Endometrium (tissue), 2 donors: ENCODE data around the gene SCP2.

Experiments
- FAIRE-seq: peaks from 2 replicates; lab custom pipeline; 2012; peaks lifted over from hg19 to GRCh38; lab: Jason Lieb, UNC
- donor health status: control.
- donor health status: control.

SCP2 gene

DNA sequence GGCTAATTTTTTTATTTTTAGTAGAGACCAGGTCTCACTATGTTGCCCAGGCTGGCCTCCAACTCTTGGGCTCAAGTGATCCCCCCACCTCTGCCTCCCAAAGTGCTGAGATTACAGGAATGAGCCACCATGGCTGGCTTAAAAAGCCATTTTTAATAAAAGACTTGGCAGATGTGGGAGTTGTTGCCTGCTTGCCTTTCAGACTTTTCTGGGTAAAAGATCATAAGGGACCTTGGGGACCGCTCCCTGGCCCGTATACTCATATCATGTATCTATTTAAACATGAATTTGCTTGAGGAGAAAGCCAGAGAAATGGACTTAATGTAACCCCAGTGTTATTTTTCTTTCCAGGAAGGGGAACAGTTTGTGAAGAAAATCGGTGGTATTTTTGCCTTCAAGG, 111.5 kb downstream of the SCP2 start:
- no peak for FAIRE-seq

DNA sequence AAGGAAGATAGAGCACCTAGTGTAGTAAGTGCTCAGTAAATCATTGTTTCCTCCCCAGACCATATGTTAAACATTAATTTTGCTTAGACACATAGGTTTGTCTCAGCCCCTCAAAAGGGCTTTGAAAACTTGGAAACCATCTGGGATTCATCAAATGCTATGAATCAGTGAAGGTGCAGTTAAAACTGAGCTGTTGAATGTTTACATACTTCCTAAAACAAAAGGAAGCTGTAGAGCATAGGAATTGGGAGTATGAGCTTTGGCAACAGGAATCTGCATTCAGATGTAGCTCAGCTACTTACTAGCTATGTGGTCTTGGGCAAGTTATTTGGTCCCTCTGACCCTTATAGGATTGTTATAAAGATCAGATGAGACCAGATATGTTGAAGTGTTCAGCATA, 116.2 kb downstream of the SCP2 start:
- FAIRE-seq, result peak; percentile 93

- no peak for FAIRE-seq
Measured at GRCh38 chr1:53044926-53045325, 117.8 kb downstream of the SCP2 start.

- no peak for FAIRE-seq
Measured at GRCh38 chr1:53046930-53047329, 119.9 kb downstream of the SCP2 start.

DNA sequence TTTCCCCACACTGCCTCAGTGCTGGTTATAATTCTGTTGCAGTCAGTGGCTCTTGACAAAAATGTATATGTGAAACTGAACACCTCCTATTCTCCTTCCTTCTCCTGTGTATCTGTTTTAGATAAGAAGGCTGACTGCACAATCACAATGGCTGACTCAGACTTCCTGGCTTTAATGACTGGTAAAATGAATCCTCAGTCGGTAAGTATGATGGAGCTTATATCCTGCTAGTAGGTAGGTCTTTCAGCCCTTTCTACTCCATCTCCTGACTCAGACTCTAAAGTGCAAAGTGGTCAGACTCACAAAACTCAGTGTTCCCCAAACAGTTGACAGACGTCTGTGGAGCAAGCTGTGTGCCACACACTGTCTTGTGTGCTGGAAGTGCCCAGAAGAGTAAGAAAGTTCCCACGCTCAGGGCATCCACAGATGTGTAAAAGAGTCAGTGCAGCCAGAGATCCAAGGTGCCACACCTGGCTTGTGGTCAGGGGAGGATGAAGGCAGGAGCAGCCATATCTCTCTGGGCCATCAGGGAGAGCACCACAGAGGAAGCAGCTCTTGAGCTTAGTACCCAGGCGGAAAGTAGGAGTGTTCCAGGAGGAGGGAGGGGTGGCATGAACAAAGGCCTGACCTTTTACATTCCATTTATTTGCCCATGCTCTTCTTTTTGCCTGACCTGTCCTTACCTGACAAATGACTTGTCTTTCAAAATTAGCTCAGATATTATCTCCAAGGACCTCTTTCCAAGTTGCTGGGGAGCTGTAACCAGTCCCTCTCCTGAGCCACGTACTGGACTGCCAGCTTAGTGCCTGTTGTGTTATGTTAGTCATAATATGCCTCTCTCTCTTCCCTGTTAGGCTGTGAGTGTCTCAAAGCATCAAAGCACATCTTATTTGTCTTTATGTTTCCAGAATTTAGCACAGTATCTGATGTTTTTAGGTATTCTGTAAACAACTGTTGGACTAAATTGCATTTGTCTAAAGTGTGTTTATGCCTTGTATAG, 121.0 kb downstream of the SCP2 start:
- no peak for FAIRE-seq

GRCh38 chr1:53048960-53049573, 122.0 kb downstream of the SCP2 start:
- FAIRE-seq, result no peak

GRCh38 chr1:53049574-53049967, 122.5 kb downstream of the SCP2 start:
- no peak for FAIRE-seq

DNA sequence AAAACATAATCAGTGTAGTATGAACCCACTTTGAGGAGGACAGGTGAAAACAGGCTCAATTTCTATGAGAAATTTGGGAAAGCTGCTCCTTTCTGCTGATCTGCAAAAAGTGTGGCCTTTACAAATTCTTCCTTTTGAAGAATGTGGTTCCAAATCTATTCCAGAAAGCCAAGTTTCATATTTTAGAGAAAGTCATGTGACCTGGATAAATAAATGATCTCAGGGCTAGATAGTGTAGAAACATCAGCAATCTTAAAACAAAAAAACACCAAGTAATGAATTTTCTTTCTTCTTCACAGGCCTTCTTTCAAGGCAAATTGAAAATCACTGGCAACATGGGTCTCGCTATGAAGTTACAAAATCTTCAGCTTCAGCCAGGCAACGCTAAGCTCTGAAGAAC, 123.2 kb downstream of the SCP2 start:
- FAIRE-seq, result no peak

- FAIRE-seq, result no peak
Measured at GRCh38 chr1:53051676-53052075, 124.6 kb downstream of the SCP2 start.

DNA sequence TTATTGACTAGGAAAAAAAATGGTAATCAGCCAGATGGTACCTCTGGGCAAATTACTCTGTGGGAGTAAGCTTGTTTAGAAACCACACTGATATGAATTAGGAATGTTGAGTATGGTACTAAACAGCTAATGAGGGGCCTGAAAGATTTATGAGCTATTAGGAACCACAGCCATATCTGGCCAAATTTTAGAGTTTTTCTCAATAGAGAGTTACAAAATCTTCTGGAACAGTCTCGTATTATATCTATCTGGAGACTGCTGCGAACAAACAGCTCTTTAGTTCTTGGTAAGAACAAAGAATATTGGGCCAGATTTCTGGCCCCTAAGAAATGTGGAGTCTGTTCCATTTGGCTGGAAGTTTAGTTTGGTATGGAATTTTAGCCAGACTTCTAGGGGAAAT, 130.1 kb downstream of the SCP2 start:
- no peak for FAIRE-seq

DNA sequence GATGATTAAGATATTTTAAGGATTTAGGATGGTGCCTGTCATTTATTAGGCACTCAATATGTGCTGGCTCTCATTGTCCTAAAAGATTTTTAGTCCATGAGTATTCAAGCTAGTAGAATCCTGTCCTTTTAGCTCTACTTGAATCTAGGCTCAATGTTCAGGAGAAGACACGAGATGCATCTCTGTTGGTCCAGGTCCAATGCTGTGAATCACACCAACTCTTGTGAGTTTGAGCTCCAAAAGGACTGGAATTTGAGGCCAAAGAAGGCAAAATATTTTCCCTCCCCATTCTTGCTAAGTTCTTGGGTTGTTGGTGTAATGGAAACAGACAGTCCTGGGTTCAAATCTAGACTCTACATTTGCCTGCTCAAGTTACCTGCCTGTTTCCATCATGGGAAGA, 133.5 kb downstream of the SCP2 start:
- no peak for FAIRE-seq

DNA sequence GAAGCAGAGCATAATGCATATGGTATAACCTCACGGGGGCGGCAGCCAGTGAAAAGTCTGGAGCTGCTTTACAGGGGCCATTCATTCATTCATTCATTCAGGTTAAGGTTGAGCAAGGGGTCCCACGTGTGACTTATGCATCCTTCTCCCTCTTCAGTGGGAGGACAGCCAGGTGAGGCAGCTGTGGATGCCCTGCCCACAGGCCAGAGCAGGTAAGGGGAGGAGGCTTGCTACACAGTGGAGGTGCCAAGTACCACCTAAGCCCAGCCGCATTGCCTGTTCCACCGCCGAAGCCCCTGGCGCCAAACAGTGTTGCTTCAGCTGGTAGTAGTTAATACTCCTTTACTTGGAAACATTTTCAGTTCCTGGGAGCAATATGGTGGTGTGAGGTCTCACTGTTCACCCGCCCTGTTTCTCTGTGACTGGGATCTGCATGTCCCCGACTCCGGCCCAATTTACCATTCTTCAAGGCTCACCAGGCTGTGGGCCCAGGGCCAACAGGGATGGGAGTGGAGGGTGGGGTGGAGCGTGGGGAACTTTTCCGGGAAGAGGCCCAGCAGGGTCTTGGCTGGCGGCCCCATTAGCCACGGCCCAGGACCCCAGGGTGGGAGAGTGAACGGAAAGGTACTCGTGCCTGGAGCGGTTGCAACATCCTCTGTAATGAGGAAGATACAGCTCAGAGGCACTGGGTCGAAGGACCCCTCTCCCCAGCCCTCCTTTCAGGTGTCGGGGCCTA, 134.2 kb downstream of the SCP2 start:
- no peak for FAIRE-seq

- FAIRE-seq, result no peak
Measured at GRCh38 chr1:53061859-53062707, 135.0 kb downstream of the SCP2 start, which contains the start of gene PODN. Gene PODN (plus strand): TSS chr1:53062213. CDS start chr1:53069856, 7,643 bp downstream.

DNA sequence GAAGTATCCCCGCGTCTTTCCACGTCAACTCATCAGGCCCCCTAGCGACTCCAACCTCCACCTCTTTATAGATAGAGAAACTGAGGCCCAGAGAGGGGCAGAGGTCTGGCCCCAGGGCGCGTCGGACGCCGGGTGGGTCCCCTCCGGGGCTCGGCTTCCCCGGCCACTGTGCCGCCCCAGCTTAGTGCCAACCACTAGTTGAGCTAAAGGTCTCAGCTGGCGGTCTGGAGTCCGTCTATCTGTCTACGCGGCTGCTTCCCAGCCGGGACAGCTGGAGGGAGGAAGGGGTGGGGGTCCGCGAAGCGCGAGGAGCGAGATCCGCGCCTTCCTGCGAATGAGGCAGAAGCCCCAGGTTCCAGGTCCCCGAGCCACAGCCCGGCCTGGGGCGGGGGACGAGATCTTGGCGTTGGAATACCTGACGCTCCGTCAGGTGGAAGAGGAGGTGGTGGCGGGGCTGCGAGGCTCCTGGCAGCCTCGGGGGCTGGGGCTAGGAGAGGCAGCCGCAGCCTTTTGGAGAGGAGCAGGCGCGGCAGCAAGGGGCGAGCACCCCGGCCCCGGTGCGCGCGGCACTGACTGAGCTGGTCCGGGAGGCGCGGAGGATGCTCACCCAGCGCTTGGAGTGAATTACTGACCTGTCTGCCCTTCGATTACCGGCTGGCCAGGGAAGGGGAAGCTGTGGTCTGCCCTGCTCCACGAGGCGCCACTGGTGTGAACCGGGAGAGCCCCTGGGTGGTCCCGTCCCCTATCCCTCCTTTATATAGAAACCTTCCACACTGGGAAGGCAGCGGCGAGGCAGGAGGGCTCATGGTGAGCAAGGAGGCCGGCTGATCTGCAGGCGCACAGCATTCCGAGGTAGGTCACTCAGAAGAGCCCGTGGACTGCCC, 135.9 kb downstream of the SCP2 start:
- no peak for FAIRE-seq

DNA sequence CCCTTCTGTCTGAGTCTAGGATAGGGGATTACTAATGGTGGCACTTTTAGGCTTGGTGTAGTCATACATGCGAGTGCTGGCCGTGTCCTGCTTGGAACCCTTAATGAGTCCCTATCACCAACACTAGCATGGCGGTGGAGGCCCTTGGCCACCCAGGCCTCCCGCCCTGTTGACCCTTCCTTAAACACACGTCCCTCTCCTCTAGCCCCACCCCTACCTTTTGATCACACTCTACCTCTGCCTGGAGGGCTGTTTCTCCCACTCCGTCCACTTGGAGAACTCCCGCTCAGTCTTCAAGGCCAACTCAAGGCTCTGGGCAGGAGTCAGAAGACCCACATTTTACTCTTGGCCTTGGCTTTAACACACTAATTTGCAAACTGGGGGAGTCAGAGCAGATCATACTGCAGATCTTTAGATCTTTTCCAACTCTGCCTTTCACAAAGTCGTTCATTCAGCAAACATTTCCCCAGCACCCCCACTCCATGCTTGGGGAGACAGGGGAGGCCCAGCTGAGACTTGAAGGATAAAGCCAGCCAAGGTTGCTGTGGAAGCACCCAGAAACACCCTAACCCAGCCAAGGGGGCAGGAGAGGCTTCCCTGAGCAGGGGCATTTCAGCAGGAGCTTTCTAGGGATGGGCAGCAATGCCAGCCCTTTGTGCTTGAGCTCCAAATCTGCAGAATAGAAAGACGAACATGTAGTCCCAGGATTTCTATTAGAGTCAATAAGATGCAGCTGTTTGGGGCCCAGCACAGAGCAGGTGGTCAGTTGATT, 136.9 kb downstream of the SCP2 start:
- FAIRE-seq, result no peak

DNA sequence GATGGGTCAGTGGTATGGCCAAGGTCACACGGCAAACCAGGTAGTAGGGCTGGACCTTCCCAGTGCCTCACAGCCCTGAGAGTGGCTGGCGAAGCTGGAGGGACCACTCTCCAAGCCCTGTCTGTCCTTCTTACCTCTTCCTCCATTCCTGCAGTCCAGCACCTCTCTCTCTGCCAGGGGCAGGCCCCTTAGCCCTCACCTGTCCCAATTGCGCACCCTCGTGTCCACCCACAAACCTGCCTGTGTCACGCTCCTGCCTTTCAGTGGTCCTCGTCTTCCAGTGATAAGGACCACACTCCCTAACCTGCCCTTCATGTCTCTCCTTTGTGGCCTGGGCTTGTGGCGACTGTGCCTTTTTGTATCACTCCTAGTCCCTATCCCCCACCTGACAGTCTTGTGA, 138.3 kb downstream of the SCP2 start:
- FAIRE-seq, result no peak

- FAIRE-seq, result no peak
Measured at GRCh38 chr1:53066488-53066887, 139.4 kb downstream of the SCP2 start.

- FAIRE-seq, result no peak
Measured at GRCh38 chr1:53066891-53067738, 140.0 kb downstream of the SCP2 start.

DNA sequence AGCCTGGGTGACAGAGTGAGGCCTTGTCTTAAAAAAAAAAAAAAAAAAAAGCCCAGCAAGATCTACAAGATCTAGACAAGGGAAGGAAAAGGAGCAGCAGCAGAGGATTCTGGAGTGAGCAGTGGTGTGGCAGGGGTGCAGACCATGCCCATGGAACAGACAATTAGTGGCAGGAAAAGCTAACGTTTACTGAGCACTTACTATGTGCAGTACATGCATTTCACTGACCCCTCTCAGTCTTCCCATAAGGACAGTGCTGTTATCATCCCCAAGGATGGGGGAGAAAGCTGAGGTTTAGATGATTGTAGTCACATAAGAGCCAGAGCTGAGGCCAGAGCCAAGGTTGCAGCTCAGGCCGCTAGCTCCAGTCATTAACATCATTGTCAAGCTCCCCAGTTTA, 140.8 kb downstream of the SCP2 start:
- FAIRE-seq, result no peak
